Esophagus squamous epithelium (tissue), 4 donors: ENCODE measurements around the gene GINS2.

Experiments
- CTCF ChIP-seq, 6 experiments: fragments of 450-650 bp in 4 of 6; fragments of 200-600 bp in 2 of 6; sonication (generic) in 2 of 6; IDR thresholded peaks; one replicate each; pipeline ENCODE4 v1.5.1; 2016 to 2019; ENCODE audit warnings: antibody characterized with exemption in 6 of 6, mild to moderate bottlenecking in 4 of 6, moderate library complexity in 4 of 6
- POLR2A ChIP-seq, 4 donors: fragments of 450-650 bp; IDR thresholded peaks; one replicate each; pipeline ENCODE4 v1.6.1; 2017; ENCODE audit warnings: antibody characterized with exemption in 4 of 4, mild to moderate bottlenecking in 4 of 4, moderate library complexity in 3 of 4

- TF ChIP-seq CTCF (IDR thresholded peaks at IDR 0.05) (no peak), POLR2A (IDR thresholded peaks at IDR 0.05) (no peak)
These were observed 30.0 kb downstream of the GINS2 start for GRCh38 chr16:85658504-85659326.
